SH-SY5Y (cell line): Measurements from ENCODE around the gene TTBK1.

Experiments used
- GATA2 ChIP-seq: IDR thresholded peaks from 2 replicates; pipeline ENCODE4 v1.6.1; 2011; ENCODE audit warnings: mild to moderate bottlenecking, low read depth, low read length
- GATA3 ChIP-seq: IDR thresholded peaks from 2 replicates; pipeline ENCODE4 v1.6.1; 2011; ENCODE audit warnings: low read depth, mild to moderate bottlenecking, low read length, moderate library complexity

DNA sequence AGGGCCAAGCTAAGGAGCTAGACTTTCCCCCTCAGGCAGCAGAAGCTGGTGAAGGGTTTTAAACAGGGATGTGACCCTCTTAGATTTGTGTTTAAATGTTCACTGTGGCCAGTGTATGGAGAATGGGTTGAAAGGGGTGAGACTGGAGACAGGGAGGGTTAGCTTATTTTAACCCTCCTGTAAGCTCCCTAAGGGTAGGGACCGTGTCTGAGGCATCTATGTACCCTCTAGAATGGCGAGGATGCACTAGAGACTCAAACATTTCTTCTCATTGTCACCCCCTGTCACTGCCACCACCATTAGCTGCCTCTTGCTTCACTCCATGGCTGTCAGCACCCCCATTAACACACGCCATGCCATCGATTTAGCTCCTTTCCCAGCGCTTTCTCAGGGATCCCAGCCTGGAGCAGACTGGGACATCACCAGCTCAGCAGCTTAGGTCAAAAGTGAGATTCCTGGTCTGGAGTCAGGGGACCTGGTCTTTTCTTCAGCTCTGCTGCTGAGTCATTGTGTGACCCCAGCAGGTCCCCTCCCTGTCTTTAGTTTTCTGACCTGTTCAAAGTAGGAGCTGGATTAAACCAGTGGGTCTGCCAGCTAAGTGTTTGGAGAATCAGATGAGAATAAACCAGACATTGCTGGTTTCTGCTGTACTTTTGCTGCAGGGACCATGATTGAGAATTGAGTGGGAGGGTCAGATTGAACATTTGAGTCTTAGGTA lies 53.7 kb downstream of the TTBK1 start:
- TF ChIP-seq GATA2 = no peak
- no peak for TF ChIP-seq GATA3
